Cardiac muscle cell (in vitro differentiated cells and primary cell): Measurements from ENCODE around the gene CIRBP. TPM values are rescaled to one million over a fixed set of nuclear protein-coding genes. Genes with fewer than 3 reads are reported as not detected.

ENCODE experiments used
- DNase-seq, 2 donors: peaks; one replicate each; pipeline versions ENCODE4 v3.0.0 to v3.0.0-alpha.2; 2010 to 2017; ENCODE audit warnings: low read depth in 1 of 2, low spot score in 1 of 2
- H3K27ac ChIP-seq: fragments of 200-600 bp; sonication (generic); 2 replicates; pipeline ENCODE4 v1.5.1; 2016
- H3K27me3 ChIP-seq: fragments of 200-600 bp; sonication (generic); 2 replicates; pipeline ENCODE4 v1.6.0; 2016; ENCODE audit warnings: control low read depth
- H3K36me3 ChIP-seq: fragments of 200-600 bp; sonication (generic); 2 replicates; pipeline ENCODE4 v1.5.1; 2016; ENCODE audit warnings: control low read depth
- H3K4me1 ChIP-seq: fragments of 200-600 bp; sonication (generic); 2 replicates; pipeline ENCODE4 v1.8.1; 2017; ENCODE audit warnings: low read depth, mild to moderate bottlenecking, mixed run types
- H3K4me3 ChIP-seq: fragments of 200-600 bp; sonication (generic); 2 replicates; pipeline ENCODE4 v1.5.1; 2016; ENCODE audit warnings: mild to moderate bottlenecking
- H3K9me3 ChIP-seq: fragments of 200-600 bp; sonication (generic); 2 replicates; pipeline ENCODE4 v1.5.1; 2017; ENCODE audit warnings: low read depth, mild to moderate bottlenecking, control low read depth
- CTCF ChIP-seq: IDR thresholded peaks from 2 replicates; pipeline ENCODE4 v1.5.1; 2012; ENCODE audit warnings: low read depth, mild to moderate bottlenecking, low read length
- polyA plus RNA-seq: library from polyadenylated mRNA; unstranded; fragments of >200 nt; fragmentation: Nextera tagmentation; extraction: Ambion mirVana; gene quantifications from 2 replicates; pipeline ENCODE4 v1.2.1, GENCODE V29; 2016
- total RNA-seq: library from RNA; depleted of rRNA; stranded (reverse); fragments of >200 nt; gene quantifications from 2 replicates; pipeline ENCODE4 v1.2.3, GENCODE V29; 2016

CIRBP gene
- total and polyA plus RNA-seq, 2 experiments from 2014 or later: 716 to 2,236 TPM

GRCh38 chr19:1237754-1238368 lies 31.3 kb upstream of the CIRBP start, which contains the start of gene CBARP:
Gene CBARP, minus strand, starts transcription at chr19:1238005. Its CDS starts 1,905 bp downstream, at chr19:1236100.
- peaks cover 22% of the 10 kb centered on the region for H3K4me1 ChIP-seq
- DNase-seq: peak; percentile 49 to 87
- TF ChIP-seq CTCF: no peak
- peak within 1 kb of the TSS; percentile 54 for H3K27ac ChIP-seq
- H3K4me3 ChIP-seq: peak within 1 kb of the TSS; percentile 94
- H3K9me3 ChIP-seq: no peaks in the 10 kb centered on the region
- H3K36me3 ChIP-seq: peaks cover 6% of the 10 kb centered on the region
- H3K27me3 ChIP-seq: no peaks in the 10 kb centered on the region

GRCh38 chr19:1238369-1239303 lies 30.5 kb upstream of the CIRBP start:
- Histone ChIP-seq H3K4me3 (peak overlapping the region; percentile 52), H3K27me3 (no peaks in the 10 kb centered on the region), H3K36me3 (peaks cover 6% of the 10 kb centered on the region), H3K27ac (peak overlapping the region; percentile 54), H3K4me1 (peaks cover 14% of the 10 kb centered on the region), H3K9me3 (no peaks in the 10 kb centered on the region)
- TF ChIP-seq CTCF: no peak
- no peak for DNase-seq

- no peak overlapping the region for H3K27ac ChIP-seq
- H3K9me3 ChIP-seq: no peaks in the 10 kb centered on the region
- TF ChIP-seq CTCF: no peak
- H3K27me3 ChIP-seq: no peaks in the 10 kb centered on the region
- peaks cover 3% of the 10 kb centered on the region for H3K36me3 ChIP-seq
- H3K4me1 ChIP-seq: peaks cover 14% of the 10 kb centered on the region
- no peak overlapping the region for H3K4me3 ChIP-seq
- no peak for DNase-seq
Measured at GRCh38 chr19:1239420-1239795, 29.7 kb upstream of the CIRBP start.

GRCh38 chr19:1239796-1240737 lies 29.1 kb upstream of the CIRBP start:
- Histone ChIP-seq H3K4me3 (peak overlapping the region; percentile 33), H3K27ac (peak overlapping the region; percentile 70), H3K36me3 (peaks cover 3% of the 10 kb centered on the region), H3K27me3 (no peaks in the 10 kb centered on the region), H3K4me1 (peaks cover 20% of the 10 kb centered on the region), H3K9me3 (no peaks in the 10 kb centered on the region)
- peak; percentile 94 to 96 for DNase-seq
- TF ChIP-seq CTCF: peak; percentile 58

- no peaks in the 10 kb centered on the region for H3K27me3 ChIP-seq
- H3K36me3 ChIP-seq: no peaks in the 10 kb centered on the region
- DNase-seq: no peak
- no peak for TF ChIP-seq CTCF
- H3K4me3 ChIP-seq: peak overlapping the region; percentile 99
- H3K27ac ChIP-seq: no peak overlapping the region
- peaks cover 21% of the 10 kb centered on the region for H3K4me1 ChIP-seq
- no peaks in the 10 kb centered on the region for H3K9me3 ChIP-seq
Measured at GRCh38 chr19:1240925-1241324, 28.2 kb upstream of the CIRBP start.
